HG02981 (cell line): ENCODE results near the gene SGSM2.

Experiments
- ATAC-seq: cut with Tn5 transposase; IDR thresholded peaks from one replicate; pipeline ENCODE4 v1.9.1; 2021; ENCODE audit warnings: mild to moderate bottlenecking, moderate library complexity; ENCODE audit not compliant: unreplicated experiment

Gene SGSM2

GRCh38 chr17:2384439-2385127 lies 47.3 kb downstream of the SGSM2 start:
- no peak for ATAC-seq

GRCh38 chr17:2385240-2386210 lies 48.2 kb downstream of the SGSM2 start:
- ATAC-seq, result no peak

GRCh38 chr17:2386400-2387085 lies 49.2 kb downstream of the SGSM2 start:
- ATAC-seq, result no peak

GRCh38 chr17:2387086-2388019 lies 50.1 kb downstream of the SGSM2 start:
- ATAC-seq, result no peak

GRCh38 chr17:2388020-2388682 lies 50.9 kb downstream of the SGSM2 start:
- no peak for ATAC-seq

GRCh38 chr17:2388683-2389055 lies 51.4 kb downstream of the SGSM2 start:
- no peak for ATAC-seq

- no peak for ATAC-seq
These were observed 53.0 kb downstream of the SGSM2 start for GRCh38 chr17:2390199-2390836.

- no peak for ATAC-seq
These were observed 54.4 kb downstream of the SGSM2 start for GRCh38 chr17:2391597-2392251.

GRCh38 chr17:2392252-2393173 lies 55.2 kb downstream of the SGSM2 start:
- peak; percentile 57 for ATAC-seq

- ATAC-seq, result peak; percentile 25
These were observed 56.1 kb downstream of the SGSM2 start for GRCh38 chr17:2393174-2393953.

GRCh38 chr17:2393954-2394749 lies 56.9 kb downstream of the SGSM2 start:
- ATAC-seq, result no peak

- ATAC-seq, result no peak
These were observed 57.5 kb downstream of the SGSM2 start for GRCh38 chr17:2394775-2395201.

GRCh38 chr17:2395258-2396181 lies 58.2 kb downstream of the SGSM2 start:
- no peak for ATAC-seq

GRCh38 chr17:2396192-2396567 lies 58.9 kb downstream of the SGSM2 start:
- ATAC-seq, result no peak

GRCh38 chr17:2396568-2397246 lies 59.4 kb downstream of the SGSM2 start:
- no peak for ATAC-seq
